Stimulated activated CD4-positive, alpha-beta T cell treated with anti-CD3 and anti-CD28 coated beads, Interleukin-15, amount 100 ng/mL, for 48 hours (primary cell): ENCODE results near the gene LINS1.

Experiments
- DNase-seq, 2 donors: peaks; one replicate each; pipeline ENCODE4 v3.0.0-alpha.2; 2020; ENCODE audit warnings: low read depth in 2 of 2

LINS1 gene, protein sequence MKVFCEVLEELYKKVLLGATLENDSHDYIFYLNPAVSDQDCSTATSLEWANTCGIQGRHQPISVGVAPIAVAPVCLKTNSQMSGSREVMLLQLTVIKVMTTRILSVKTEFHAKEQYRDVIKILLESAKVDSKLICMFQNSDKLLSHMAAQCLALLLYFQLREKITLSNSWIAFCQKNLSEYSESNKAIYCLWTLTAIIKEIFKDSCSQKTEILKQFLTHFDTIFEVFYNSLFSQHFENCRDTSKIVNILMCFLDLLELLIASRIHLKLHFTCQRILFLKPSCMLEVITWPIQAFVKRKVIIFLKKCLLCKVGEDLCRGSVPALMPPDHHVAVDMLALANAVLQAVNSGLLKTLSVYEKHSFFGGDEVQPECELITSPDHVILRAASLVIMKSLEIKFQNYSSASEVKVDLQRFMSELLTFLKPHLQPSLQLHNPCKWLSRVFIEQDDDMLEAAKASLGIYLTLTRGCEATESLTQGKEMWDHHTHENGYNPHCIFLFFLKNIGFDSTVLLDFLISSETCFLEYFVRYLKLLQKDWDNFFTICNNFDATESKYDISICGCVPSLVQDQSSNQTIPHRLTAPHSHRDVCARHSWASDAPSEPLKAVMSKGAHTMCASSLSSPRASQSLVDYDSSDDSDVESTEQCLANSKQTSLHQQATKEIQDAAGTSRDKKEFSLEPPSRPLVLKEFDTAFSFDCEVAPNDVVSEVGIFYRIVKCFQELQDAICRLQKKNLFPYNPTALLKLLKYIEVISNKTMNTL

GRCh38 chr15:100602064-100602822 is at the start of gene LINS1, which contains the start of gene ASB7:
Gene LINS1 (minus strand): TSS chr15:100602184. CDS start chr15:100580842, 21,342 bp downstream.
Gene ASB7 (plus strand): TSS chr15:100602589. CDS start chr15:100612217, 9,628 bp downstream.
- DNase-seq = peak; percentile 98 to 99

DNA sequence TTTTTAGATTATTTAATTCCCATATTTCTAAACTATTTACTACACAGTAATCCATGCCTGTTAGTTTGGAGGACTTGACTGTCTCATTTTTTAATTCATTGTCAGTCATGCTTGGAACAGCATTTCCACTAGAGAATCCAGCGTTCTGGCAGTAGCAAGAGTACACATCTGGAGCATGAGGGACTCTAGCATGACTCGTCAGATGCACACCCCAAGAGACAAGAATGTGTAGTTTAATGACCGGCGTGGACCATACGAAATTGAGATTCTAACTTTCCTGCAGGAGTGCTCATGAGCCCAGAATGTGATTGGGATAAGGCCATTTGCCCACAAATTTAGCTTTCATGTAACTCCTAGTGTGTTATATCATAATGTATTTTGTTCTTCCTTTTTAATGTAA is 49.3 kb upstream of the LINS1 start:
- DNase-seq = no peak

- DNase-seq = no peak
Measured at GRCh38 chr15:100650685-100651084, 48.7 kb upstream of the LINS1 start.

- no peak for DNase-seq
Measured at GRCh38 chr15:100648951-100649350, 47.0 kb upstream of the LINS1 start.

DNA sequence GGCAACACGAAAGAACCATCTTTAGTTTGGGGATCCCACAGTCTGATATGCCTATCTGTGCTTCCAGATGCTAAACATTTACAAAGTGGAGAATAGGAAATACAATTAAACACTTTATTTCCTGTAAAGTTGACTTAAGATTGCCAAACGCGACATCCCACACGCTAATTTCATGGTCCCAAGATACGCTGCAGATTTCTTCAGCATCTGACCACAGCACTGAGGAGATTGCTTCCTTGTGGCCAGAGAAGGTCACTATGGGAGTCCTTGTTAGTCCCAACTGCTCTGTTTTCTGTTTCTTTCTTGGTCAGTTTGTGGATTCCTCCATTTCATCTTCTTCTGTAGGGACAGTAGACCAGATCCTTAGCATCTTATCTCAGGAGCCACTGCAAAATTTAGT is 43.7 kb upstream of the LINS1 start:
- DNase-seq = no peak

DNA sequence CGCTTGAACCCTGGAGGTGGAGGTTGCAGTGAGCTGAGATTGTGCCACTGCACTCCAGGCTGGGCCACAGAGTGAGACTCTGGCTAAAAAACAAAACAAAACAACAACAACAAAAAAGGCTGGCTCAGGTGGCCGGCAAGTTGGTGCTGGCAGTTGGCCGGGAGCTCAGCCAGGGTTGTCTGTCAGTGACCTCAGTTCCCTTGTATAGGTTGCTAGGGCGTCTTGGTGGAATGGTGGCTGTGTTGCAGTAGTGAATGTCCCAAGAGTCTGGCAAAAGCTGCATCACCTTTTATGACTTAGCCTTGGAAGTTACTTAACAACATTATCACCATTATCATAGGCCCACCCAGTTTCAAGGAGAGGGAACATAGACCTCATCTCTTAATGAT is 41.0 kb upstream of the LINS1 start:
- no peak for DNase-seq

GRCh38 chr15:100642213-100642949 is 40.4 kb upstream of the LINS1 start:
- DNase-seq = no peak

- DNase-seq = no peak
Measured at GRCh38 chr15:100638177-100638730, 36.3 kb upstream of the LINS1 start.

DNA sequence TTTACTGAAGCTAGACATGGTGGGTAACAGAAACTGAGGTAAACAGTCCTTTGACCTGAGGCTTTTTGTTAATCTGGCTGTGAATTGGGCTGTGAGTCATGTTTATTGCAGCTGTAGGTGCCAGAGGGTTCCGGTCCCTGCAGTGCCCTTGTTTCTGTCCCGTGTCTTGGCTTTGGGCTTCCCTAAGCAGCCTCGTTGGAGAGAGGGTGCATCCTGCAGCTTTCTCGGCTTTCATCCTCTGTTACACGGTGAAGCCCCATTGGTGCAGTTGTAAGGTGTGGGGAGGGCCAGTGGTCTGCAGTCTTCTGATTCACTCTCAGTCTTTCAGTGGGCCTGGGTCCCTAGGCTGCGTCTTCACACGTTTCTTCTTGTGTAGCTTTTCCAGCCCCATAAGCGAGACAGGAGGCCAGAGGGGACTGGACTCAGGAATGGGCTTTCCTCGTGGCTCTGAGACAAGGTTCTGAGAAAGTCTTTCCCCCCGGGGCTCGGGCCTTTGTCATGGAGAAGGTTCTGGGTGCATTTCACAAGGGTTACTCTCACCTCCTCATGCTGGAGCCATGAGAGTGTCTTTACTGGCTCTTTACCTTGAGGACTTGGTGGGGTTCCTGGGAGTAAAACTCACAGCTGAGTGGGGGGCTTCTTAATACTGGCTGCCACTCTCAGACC is 33.6 kb upstream of the LINS1 start:
- no peak for DNase-seq

GRCh38 chr15:100633763-100634075 is 31.7 kb upstream of the LINS1 start:
- no peak for DNase-seq

GRCh38 chr15:100631831-100632230 is 29.8 kb upstream of the LINS1 start:
- no peak for DNase-seq

- DNase-seq = no peak
Measured at GRCh38 chr15:100628746-100629145, 26.8 kb upstream of the LINS1 start.

DNA sequence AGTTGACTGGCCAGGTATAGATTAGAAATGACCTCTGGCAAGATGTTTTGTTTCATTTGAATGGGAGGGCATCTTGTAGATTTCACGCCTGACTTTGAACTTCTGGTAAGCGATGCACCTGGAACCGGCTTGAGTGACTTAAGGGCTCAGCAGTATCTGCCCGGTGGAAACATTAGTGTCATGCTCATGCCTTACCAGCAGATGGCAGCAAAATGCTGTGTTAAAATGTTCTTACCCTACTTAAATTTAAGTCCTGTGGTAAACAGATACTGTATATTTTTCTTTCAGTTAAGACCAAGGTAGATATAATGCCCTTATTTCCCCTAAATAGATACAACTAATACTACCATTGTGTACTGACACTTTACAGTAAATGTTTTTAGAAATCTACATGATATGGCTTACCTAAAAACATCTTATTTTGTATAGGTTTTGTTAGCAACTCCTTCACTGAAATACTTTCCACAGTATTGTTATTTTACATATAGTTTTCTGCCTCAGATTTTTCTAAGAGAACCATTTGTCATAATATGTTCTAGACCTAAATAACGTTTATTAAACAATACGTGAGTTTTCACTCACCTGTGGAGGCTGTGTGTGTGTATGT is 25.9 kb upstream of the LINS1 start:
- DNase-seq = peak; percentile 10 to 52

- no peak for DNase-seq
Measured at GRCh38 chr15:100623301-100623700, 21.3 kb upstream of the LINS1 start.

GRCh38 chr15:100616700-100617099 is 14.7 kb upstream of the LINS1 start:
- DNase-seq = no peak

DNA sequence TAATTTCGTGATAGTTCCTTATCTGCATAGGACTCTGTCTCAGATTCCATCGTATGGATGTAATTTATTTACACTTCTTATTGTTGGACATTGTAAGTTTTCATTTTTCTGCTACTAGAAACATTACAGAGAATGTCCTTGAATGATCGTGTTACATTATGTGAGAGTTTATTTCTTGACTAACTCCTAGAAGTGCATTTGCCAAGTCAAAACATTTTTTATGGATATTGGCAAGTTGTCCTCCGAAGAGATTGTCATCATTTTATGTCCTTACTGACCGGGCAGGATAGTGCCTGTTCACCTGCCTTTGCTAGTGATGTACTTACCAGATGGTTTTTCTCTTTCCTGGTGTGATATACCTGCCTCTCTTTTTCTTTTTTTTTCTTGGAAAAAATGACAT is 13.8 kb upstream of the LINS1 start:
- no peak for DNase-seq

- DNase-seq = no peak
Measured at GRCh38 chr15:100614918-100615317, 12.9 kb upstream of the LINS1 start.

- no peak for DNase-seq
Measured at GRCh38 chr15:100614336-100614735, 12.4 kb upstream of the LINS1 start.

DNA sequence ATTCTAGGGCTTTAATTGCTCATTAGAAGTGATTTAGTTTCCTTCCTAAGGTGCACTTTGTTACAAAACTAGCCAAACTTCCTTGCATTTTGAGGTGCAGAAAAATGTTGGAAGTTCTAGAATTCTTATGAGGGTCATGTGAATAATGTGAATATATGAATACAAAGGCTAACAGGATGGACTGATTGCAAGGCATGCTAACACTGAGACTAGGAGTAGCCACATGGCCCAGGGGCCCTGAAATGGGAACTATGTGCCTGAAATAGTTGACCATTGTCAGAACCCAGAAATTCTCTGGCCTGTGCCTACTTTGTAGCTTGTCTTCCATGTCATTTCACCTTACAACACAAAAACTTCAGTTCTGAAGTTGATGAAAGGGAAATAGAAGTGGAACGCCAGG is 11.2 kb upstream of the LINS1 start:
- DNase-seq = no peak

DNA sequence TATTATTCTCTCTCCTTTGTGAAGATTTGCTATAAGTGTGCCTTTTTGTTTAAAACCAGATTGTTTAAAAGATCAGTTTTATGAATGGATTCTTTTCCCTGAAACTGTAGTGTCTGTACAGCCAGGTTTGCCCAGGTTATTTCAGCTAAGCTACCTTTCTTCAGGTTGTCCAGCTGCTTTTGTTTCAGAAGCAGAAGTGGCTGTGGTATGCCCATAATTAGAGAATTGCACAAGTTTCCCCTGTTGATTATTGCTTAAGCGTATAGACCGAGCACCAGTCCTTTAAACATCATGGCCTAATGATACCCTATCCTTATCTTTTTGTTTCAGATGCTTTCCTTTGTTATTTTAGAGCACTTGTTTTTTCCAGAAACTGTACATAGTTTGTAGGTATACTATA is 10.6 kb upstream of the LINS1 start:
- no peak for DNase-seq
